ENCODE measurements around the gene DHRS4L2. TPM values are rescaled to one million over a fixed set of nuclear protein-coding genes. Genes with fewer than 3 reads are reported as not detected.

Gene DHRS4L2
- total and polyA plus RNA-seq, 10 of the 15 experiments (the other 5 are each of a cell fraction or from before 2014, with no cell fraction given), result 2.8 to 49.3 (median 21.8) TPM

GRCh38 chr14:24036169-24036962 lies 47.6 kb downstream of the DHRS4L2 start (continued):
- TF ChIP-seq ATF3 (IDR thresholded peaks at IDR 0.05; ENCODE audit: borderline replicate concordance, extremely low read depth, low read depth, low read length), result no peak
- peak; percentile 47 for TF ChIP-seq IKZF1 (conservative IDR thresholded peaks at IDR 0.05)
- TF ChIP-seq POU2F2 (IDR thresholded peaks at IDR 0.05; ENCODE audit: borderline replicate concordance, low read depth, low read length), result no peak
- no peak for TF ChIP-seq PML (IDR thresholded peaks at IDR 0.05; ENCODE audit: low read length)
- no peak for TF ChIP-seq RBBP5 (conservative IDR thresholded peaks at IDR 0.05)
- TF ChIP-seq ZBED1 (IDR thresholded peaks at IDR 0.05; ENCODE audit: borderline replicate concordance), result no peak
- TF ChIP-seq KLF5 (IDR thresholded peaks at IDR 0.05; ENCODE audit: partially characterized antibody), result no peak
- no peak for TF ChIP-seq NFIC (IDR thresholded peaks at IDR 0.05; ENCODE audit: low read depth, low read length)
- no peak for TF ChIP-seq POLR2AphosphoS2 (IDR thresholded peaks at IDR 0.05; ENCODE audit: low read depth, low read length)
- TF ChIP-seq RB1 (IDR thresholded peaks at IDR 0.05; ENCODE audit: borderline replicate concordance), result no peak
- no peak for TF ChIP-seq E2F4 (IDR thresholded peaks at IDR 0.05; ENCODE audit: low read depth, low read length)
- no peak for TF ChIP-seq USF1 (IDR thresholded peaks at IDR 0.05; ENCODE audit: borderline replicate concordance, extremely low read length, insufficient read depth, low read depth, low read length)
